GM21529 (cell line): ENCODE data around the gene ACAP3.

Experiments
- ATAC-seq: cut with Tn5 transposase; IDR thresholded peaks from one replicate; pipeline ENCODE4 v1.9.1; 2021; ENCODE audit not compliant: unreplicated experiment

Gene ACAP3

GRCh38 chr1:1302006-1302430, 5.7 kb downstream of the ACAP3 start:
- no peak for ATAC-seq

- no peak for ATAC-seq
Observed at GRCh38 chr1:1300352-1300739, 7.4 kb downstream of the ACAP3 start.

- ATAC-seq: no peak
Observed at GRCh38 chr1:1299686-1300351, 7.9 kb downstream of the ACAP3 start.

- ATAC-seq: no peak
Observed at GRCh38 chr1:1298861-1299685, 8.7 kb downstream of the ACAP3 start.

GRCh38 chr1:1297802-1298424, 9.8 kb downstream of the ACAP3 start:
- ATAC-seq: no peak

- ATAC-seq: no peak
Observed at GRCh38 chr1:1296070-1297061, 11.4 kb downstream of the ACAP3 start.

GRCh38 chr1:1295154-1295923, 12.4 kb downstream of the ACAP3 start:
- ATAC-seq: no peak

GRCh38 chr1:1294250-1294890, 13.4 kb downstream of the ACAP3 start:
- no peak for ATAC-seq

GRCh38 chr1:1293263-1294249, 14.2 kb downstream of the ACAP3 start:
- ATAC-seq: no peak

GRCh38 chr1:1292851-1293250, 14.9 kb downstream of the ACAP3 start:
- ATAC-seq: no peak

GRCh38 chr1:1292442-1292779, 15.3 kb downstream of the ACAP3 start:
- ATAC-seq: no peak

- no peak for ATAC-seq
Observed at GRCh38 chr1:1291548-1292441, 15.9 kb downstream of the ACAP3 start.

GRCh38 chr1:1291023-1291528, 16.7 kb downstream of the ACAP3 start:
- ATAC-seq: no peak

- ATAC-seq: no peak
Observed at GRCh38 chr1:1290238-1290731, 17.4 kb downstream of the ACAP3 start.

- ATAC-seq: no peak
Observed at GRCh38 chr1:1287288-1288110, 20.2 kb downstream of the ACAP3 start.
